ENCODE measurements around the gene TNIP2.

Gene TNIP2

GRCh38 chr4:2721586-2721985 is 34.5 kb downstream of the TNIP2 start:
- Histone ChIP-seq H3K27me3 (no peaks in the 10 kb centered on the region), H3K27ac (no peak overlapping the region), H3K4me3 (ENCODE audit: low read depth in 1 of 2, low read length in 1 of 2) (no peak overlapping the region), H3K9me3 (no peaks in the 10 kb centered on the region), H3K36me3 (peaks cover 53% of the 10 kb centered on the region), H3K4me1 (ENCODE audit: control insufficient read depth in 1 of 2, insufficient read depth in 1 of 2, low read depth in 1 of 2, low read length in 1 of 2) (no peaks in the 10 kb centered on the region)
- no peak for TF ChIP-seq CTCF (IDR thresholded peaks at IDR 0.05)

GRCh38 chr4:2716236-2716635 is 39.9 kb downstream of the TNIP2 start:
- H3K27me3 ChIP-seq = no peaks in the 10 kb centered on the region
- peaks cover 10 to 12% of the 10 kb centered on the region in 2 experiments for H3K4me1 ChIP-seq (ENCODE audit: control insufficient read depth in 1 of 2, insufficient read depth in 1 of 2, low read depth in 1 of 2, low read length in 1 of 2)
- no peaks in the 10 kb centered on the region for H3K9me3 ChIP-seq
- no peak for TF ChIP-seq CTCF (IDR thresholded peaks at IDR 0.05)
- H3K27ac ChIP-seq = no peak overlapping the region
- no peak overlapping the region for H3K4me3 ChIP-seq (ENCODE audit: low read depth in 1 of 2, low read length in 1 of 2)
- H3K36me3 ChIP-seq = peaks cover 49% of the 10 kb centered on the region

DNA sequence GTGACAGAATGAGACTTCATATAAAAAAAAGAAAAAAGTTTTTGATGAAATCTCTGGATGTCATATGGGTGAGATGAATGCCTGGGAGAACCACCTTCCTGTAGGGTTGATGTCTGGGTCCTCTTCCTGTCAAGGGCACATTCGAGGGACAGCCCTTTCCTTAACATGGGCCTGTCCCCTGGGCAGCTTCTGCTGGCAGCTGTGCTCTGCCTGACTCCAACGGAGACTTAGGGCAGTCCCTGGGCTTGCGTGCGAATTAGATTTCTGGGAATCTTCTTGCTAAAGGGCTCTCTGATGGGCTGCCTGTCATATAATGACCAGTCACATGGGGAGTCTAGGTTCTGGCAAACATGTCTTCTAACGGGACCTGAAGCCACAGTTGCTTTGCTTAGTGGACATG is 40.7 kb downstream of the TNIP2 start:
- Histone ChIP-seq H3K27me3 (no peaks in the 10 kb centered on the region), H3K27ac (no peak overlapping the region), H3K9me3 (no peaks in the 10 kb centered on the region), H3K4me3 (ENCODE audit: low read depth in 1 of 2, low read length in 1 of 2) (no peak overlapping the region), H3K36me3 (peaks cover 45% of the 10 kb centered on the region), H3K4me1 (ENCODE audit: control insufficient read depth in 1 of 2, insufficient read depth in 1 of 2, low read depth in 1 of 2, low read length in 1 of 2) (peaks cover 10 to 12% of the 10 kb centered on the region in 2 experiments)
- TF ChIP-seq CTCF (IDR thresholded peaks at IDR 0.05) = no peak

GRCh38 chr4:2714918-2715317 is 41.2 kb downstream of the TNIP2 start:
- Histone ChIP-seq H3K27me3 (no peaks in the 10 kb centered on the region), H3K4me3 (ENCODE audit: low read depth in 1 of 2, low read length in 1 of 2) (no peak overlapping the region), H3K27ac (peak overlapping the region; percentile 31), H3K36me3 (peaks cover 40% of the 10 kb centered on the region), H3K9me3 (no peaks in the 10 kb centered on the region), H3K4me1 (ENCODE audit: control insufficient read depth in 1 of 2, insufficient read depth in 1 of 2, low read depth in 1 of 2, low read length in 1 of 2) (peaks cover 10 to 12% of the 10 kb centered on the region in 2 experiments)
- no peak for TF ChIP-seq CTCF (IDR thresholded peaks at IDR 0.05)

GRCh38 chr4:2714061-2714770 is 41.9 kb downstream of the TNIP2 start:
- Histone ChIP-seq H3K27me3 (no peaks in the 10 kb centered on the region), H3K36me3 (peaks cover 38% of the 10 kb centered on the region), H3K4me3 (ENCODE audit: low read depth in 1 of 2, low read length in 1 of 2) (no peak overlapping the region), H3K4me1 (ENCODE audit: control insufficient read depth in 1 of 2, insufficient read depth in 1 of 2, low read depth in 1 of 2, low read length in 1 of 2) (peaks cover 10 to 12% of the 10 kb centered on the region in 2 experiments), H3K9me3 (no peaks in the 10 kb centered on the region), H3K27ac (peak overlapping the region; percentile 31)
- no peak for TF ChIP-seq CTCF (IDR thresholded peaks at IDR 0.05)
